GM19025 (cell line): Measurements from ENCODE around the gene SDHB.

Source experiments
- ATAC-seq: cut with Tn5 transposase; IDR thresholded peaks from one replicate; pipeline ENCODE4 v1.9.1; 2021; ENCODE audit warnings: mild to moderate bottlenecking, low read depth, moderate library complexity; ENCODE audit not compliant: unreplicated experiment

The SDHB gene

DNA sequence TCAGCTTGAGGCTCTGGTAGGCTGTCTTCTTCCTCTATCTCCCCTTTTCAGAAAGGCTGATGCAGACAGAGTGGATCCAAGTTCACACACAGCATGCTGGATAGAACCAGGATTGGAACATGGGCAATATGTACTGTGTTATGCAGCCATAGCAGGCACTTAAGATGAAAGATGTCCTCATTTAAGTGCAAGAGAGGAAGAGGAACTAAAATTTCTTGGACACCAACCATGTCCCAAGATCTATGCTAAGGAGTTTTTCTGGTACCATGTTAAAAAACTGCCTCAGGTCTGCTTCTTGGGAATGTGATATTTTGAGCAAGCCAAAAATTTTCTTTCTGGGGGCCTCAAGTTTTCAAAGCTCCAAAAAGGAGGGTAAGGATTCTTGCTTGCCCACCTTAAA, 1.2 kb downstream of the SDHB start:
- no peak for ATAC-seq

DNA sequence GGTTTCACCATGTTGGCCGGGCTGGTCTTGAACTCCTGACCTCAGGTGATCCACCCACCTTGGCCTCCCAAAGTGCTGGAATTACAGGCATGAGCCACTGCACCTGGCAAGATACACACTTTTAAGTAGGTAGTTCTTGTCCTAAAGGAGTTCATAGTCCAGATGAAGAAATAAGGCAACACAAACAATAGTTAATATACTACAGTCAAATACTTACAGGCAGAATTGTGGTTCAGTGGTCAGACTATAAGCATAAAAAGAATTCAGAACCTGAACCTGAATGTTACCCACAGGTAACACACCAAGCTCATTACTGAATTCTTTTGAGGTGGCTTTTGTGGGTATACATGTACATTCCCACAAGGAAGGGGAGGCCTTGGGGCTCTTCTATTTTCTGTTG, 1.8 kb downstream of the SDHB start:
- ATAC-seq, result no peak

DNA sequence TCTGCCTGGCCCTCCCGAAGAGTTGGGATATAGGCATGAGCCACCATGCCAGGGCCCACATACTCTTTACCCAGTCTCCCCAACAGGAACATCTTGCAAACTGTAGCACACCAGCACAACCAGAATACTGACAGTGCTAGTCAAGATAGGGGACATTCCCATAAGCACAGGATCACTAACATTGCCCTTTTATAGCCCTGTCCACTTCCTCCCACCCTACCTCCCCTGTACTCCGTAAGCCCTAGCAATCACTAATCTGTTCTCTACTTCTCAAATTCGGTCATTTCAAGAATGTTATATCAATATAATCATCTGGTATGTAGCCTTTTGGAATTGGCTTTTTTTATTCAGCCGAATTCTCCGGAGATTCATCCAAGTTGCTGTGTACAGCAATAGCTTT, 5.9 kb downstream of the SDHB start:
- no peak for ATAC-seq

DNA sequence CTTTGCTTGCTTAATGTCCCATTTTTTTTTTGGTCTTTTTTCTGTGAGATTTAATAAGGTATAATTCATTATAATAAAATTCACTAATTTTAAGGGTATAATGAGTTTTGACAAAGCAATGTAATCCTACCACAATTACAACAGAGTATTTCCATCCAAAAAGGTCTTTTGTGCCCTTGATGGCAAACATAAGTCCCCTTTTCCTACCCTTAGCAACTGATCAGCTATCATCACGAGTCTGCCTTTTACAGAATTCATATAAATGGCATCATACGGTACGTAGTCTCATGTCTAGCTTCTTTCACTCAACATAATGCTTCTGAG, 7.5 kb downstream of the SDHB start:
- ATAC-seq, result no peak

DNA sequence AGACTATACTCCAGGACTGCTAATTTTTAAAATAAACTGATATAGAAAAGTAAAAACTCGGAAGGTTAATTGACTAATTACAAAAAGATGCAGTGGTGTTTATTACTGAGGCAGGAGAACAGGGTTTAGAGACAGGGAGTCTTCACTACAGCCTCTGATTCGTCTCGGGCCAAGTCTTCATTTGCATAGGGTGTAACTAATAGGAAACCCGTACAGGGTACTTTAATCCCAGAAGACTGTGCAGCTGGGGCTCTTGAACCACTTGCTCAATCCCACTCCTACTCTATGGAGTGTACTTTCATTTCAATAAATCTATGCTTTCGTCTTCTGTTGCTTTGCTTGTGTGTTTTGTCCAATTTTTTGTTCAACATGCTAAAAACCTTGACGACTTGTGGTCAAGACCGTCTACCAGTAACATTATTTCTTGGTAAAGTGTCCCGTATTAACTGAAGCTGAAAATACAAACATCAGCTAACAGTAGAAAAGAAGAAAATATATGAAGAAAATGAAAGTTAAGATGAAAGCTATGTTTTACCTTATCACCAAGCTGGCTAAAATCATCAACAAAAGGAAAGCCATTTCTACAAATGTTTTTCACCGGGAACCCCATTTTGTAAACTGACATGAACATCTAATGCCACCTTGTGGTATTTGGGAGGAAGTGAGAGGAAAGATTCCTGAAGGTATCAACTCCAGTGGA, 8.0 kb downstream of the SDHB start:
- ATAC-seq, result no peak

DNA sequence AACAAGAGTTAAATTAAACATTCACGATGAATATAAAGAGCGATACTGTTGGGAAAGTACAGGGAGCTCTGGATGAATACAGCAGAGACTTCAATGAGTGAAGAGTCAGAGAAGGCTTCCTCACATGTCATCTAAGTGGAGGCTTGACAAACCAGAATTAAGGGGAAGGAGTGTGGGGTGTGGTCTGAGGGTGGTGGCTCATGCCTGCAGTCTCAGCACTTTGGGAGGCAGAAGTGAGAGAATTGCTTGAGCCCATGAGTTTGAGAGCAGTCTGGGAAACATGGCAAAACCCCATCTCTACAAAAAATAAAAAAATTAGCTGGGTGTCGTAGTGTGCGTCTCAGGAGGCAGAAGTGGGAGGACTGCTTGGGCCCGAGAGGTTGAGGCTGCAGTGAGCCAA, 8.7 kb downstream of the SDHB start:
- no peak for ATAC-seq

DNA sequence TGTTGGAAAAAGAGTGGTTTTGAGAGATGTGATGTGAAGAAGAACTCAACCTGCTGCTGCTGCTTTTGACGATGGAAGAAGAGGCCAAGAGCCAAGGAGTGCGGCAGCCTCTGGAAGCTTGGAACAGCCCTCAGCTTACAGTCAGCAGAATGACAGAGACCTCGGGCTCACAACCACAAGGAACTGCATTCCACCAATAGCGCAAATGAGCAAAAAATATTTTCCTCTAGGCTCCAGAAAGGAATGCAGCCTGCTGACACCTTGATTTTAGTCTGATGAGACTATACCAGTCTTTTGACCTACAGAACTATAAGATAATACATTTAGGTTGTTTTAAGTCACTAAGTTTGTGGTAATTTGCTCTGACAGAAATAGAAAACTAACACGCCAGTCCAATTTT, 10.2 kb downstream of the SDHB start:
- ATAC-seq, result no peak

DNA sequence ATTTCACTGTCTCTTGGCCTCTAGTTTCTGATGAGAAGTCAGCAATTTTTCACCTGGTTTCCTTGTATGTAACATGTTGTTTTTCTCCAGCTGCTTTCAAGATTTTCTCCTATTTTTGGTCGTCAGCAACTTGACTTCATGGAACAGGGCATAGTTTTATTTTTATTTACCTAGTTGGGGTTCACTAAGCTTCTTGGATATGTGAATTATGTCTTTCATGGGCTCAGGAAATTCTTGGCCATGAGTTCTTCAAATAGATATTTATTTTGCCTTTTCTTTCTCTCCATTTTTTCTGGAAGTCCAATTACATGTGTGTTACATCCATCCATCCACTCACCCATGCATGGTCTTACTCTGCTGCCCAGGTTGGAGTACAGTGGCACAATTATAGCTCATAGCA, 13.7 kb downstream of the SDHB start:
- ATAC-seq, result no peak

DNA sequence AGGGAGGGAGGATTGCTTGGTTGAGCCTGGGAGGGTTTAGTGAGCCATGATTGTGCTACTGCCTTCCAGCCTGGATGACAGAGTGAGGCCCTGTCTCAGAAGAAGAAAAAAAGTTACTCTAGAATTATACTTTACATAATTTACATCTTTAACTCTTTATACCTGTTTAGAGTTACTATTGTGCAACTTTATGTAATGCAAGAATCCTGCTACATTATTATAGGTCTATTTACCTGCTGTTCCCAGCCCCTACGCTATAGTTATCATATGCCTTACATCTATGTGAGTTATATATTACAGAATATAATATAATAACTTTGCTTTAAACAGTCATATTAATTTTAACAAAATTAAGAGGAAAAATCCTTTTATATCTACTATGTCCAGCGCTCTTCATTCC, 14.3 kb downstream of the SDHB start:
- no peak for ATAC-seq

DNA sequence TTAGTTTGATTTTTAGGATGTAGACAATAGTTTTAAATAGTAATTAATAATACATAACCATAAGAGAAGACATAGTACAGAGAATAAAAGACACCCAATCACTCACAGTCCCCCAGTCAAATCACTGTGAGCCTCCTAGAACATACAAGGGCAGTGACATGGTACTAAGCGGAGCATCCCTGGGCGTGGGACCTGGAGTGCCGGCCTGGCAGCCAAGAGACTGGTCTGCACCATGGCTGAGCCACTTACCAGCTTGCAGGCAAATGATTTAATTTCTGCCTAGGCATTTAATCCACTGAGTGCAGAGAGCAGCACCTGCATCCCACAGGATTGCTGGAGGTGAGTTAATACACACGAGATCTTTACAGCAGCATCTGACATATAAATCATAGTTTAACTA, 20.4 kb downstream of the SDHB start:
- ATAC-seq, result no peak

DNA sequence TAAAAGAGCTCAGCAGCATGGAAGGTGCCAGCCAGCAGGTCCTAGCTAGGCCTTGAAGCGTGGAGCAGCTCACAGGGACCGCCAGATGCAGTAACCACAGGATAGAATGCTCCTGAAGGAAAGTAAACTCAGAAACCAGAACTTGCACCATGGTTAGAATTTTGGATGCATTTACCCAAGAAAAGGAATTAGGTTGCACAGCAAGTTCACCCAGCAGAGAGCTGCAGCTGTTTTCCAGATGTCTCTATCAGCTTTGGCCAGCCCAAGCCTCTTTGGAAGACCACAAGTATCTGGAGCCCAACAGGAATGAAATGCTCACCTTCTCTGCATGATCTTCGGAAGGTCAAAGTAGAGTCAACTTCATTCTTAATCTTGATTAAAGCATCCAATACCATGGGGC, 21.1 kb downstream of the SDHB start:
- ATAC-seq, result no peak

DNA sequence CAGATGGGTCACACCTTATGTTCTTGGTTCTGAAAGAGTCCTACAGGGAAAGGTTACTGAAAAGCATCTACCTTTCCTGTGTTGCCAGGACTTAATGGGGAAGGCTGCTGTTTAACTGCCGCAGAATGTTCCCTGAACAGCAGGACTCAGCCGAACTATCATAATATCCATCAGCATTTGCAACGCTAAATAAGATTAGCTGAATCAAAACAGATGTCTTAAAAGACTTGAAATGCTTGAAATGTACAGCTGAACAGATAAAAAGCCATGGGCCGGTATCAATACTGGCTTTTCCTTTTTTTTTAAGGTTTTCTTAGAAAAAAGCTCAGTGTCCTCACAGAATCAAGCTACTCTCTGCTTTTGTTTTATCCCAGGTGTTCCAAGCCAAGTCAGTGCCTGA, 22.4 kb downstream of the SDHB start:
- no peak for ATAC-seq

DNA sequence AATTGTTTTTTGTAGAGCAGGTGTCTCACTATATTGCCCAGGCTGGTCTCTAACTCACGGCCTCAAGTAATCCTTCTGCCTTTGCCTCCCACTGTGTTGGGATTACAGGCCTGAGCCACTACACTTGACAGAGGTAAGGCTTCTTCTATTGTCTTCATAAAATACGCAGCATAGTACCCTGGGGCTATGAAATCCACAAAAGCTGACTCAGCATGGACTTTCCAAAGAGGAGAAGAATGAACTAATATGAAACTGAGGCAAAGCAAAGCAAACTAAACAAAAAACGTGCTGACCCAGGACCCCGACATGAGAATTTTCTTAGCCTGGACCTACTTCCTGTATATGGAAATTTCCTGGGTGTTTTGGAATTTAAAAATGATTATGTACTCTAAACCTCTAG, 23.6 kb downstream of the SDHB start:
- no peak for ATAC-seq

DNA sequence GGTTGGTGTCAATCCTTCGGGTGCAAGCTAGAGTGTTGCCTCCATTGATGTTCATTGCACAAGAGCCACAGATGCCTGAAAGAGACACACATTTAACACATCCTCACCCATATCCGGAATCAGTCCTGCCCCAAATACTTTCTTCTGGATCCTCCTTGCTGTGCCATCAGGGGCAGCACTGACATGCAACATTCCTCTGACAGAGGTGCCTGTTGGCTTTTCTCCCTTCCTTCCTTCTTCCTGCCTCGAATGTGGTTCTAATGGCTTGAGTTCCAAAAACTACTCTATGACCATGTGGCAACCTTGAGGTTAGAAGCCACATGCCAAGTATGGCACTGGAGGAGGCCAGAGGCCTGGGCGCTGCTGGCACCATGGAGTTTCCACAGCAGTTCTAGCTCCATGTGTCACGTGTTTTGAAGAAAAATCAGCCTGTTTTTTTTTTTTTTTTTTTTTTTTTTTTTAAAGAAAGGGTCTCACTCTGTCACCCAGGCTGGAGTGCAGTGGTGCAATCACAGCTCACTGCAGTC, 25.1 kb downstream of the SDHB start:
- ATAC-seq, result no peak

DNA sequence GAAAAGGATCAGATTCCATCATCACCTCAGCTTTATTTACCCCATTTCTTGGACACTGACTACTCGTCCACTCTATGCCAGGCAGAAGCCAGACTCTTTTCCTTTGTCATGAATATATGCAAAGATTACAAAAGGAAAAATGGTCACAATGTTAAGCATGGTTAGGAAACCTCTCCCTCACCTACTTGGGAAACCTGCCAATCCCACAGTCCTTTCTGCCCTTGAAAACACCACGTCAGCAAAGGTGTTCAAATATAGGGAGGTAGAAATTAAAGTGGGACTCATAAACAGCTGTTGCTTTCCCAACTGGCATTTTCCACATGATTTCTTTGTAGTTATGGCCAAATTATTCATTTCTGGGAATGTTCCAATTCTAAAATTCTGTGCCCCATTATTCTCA, 25.9 kb downstream of the SDHB start:
- no peak for ATAC-seq

DNA sequence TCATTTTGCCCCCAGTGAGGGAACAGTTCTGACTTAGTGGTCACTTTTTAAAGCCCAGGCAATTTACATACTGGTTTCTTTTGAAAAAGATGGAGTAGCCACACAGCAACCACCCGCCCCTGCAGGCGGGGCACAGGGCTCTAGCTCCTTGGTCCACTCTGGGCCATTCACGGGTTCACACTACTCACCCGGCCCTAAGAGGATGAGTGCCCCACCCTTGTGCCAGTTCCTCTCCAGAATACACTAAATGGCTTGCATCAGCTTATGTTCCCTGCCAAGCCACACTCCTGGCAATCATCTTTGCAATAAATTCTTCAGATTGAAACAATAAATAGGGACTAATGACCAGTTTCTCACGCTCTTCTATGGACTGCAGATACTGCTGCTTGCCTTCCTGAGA, 26.4 kb downstream of the SDHB start:
- no peak for ATAC-seq

DNA sequence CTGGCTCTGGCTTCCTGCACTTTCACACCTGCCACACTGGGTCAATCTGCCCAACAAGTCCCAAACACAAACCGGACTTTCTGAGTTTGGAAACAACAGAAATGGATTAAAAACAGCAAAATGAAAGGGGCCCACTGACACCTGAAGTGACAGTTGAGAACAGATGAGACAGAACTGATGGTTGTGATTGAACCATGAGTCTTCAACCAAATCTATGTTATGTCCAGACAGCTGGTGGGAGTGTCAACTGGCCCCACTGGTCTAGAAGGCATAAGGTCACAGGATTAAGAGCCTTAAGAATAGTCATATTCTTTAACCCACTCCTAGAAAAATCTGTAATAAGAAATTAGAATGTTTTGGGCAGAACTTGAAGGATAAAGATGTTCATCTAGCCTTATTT, 29.1 kb downstream of the SDHB start:
- ATAC-seq, result no peak

DNA sequence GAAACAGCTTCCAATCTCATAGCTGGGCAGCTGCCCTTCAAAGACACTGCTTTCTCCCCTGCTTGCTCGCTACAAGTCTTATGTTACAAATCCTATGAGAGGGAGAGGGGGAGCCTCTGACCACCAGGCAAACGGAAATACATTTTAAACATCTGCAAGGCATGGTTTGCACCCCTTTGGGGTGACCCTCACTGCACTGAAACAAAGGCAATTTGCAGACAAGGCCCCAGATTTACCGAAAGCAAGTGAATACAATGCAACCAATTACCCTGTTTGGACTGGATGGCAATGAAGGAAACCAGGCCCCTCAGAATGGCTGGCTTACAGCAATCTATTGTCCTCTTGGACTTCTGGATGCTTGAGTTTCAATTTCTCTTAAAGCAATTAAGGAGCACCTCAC, 30.3 kb downstream of the SDHB start:
- ATAC-seq, result no peak

DNA sequence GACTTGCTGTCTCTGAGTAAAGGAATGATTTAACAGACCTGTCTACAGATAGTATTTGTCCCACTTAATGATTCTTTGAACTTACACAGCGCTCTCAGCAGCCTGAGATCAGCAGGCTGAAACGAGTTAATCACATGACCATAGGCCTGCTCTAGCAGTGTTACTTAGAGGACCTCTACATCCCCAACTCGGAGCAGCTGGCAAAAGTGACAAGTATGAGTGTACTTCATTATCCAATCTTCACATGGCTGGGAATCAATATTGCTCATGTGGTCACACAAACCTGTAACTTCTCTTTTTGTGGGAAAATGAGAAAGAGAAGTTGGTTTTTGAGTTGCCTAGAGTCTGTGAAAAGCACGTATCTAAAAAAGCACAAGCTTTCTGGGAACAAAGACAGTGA, 30.7 kb downstream of the SDHB start:
- ATAC-seq, result no peak

DNA sequence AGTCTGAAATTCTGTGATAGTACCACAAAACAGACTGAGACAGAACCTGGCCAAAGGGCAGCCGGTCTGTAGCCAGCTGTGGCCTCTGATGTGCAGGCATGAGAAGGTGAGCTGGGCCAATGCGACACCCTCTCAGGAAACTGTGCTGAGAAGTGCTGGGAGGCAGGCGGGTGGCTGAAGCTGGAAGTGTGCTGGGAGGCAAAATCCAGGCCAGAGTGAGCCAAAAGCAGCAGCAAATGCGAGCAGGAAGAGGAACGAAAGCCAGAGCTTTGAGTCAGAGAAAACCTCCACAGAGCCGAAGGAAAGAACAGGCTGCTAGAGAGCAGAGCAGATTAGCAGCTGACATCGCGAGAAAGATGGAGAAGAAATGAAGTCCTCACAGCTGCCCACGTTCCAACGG, 31.9 kb downstream of the SDHB start:
- ATAC-seq, result no peak

DNA sequence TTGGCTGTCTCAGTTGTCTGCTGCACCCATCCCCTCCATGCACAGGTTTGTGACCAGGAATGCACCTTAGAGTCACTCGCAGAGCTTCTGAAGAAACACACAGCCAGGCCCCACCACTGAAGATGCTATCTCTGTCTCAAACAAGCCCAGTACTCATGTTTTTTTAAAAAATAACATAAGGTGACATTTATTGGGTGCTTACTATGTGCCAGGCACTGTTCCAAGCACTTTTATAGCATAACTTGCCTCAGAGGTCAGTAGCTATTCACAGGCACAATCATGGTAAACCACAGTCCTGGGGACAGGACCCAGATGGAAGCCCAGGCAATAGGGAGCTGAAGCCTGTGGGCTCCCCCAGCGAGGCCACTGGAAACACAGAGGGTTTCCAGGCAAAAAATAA, 33.3 kb downstream of the SDHB start:
- no peak for ATAC-seq

DNA sequence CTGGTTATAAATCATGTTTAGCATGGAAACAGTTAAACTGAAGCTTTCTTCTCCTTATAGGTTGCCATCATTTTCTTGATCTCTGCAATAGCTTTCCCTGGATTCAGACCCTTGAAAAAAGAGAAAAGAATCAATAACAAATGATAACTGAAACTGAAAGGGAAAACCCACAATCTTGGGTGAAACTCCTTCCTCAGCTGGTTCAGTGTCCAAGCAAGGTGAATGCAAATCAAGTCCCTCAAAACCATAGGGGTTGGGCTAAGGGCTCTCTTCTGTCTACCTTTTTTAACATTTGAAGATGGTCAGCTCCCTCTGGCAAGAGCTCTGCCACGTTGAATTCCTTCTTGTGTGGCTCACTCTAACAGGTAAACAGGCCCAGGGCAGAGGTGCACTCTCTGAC, 35.0 kb downstream of the SDHB start:
- no peak for ATAC-seq

DNA sequence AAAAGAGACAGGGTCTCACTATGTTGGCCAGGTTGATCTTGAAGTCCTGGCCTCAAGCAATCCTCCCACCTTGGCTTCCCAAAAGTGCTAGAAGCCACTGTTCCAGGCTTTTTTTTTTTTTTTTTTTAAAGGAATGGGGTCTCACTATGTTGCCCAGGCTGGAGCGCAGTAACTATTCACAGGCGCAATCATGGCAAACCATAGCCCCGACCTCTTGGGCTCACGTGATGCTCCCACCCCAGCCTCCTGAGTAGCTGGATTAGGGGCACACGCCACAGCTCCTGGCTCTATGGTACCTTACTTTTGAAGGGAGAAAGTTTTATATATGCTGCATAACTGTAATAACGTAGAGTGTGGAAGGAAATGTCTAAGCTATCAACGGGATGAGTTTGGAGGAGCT, 36.4 kb downstream of the SDHB start:
- no peak for ATAC-seq
